ENCODE results near the gene CAMK2N2. TPM values are rescaled to one million over a fixed set of nuclear protein-coding genes. Genes with fewer than 3 reads are reported as not detected.

The CAMK2N2 gene
- total and polyA plus RNA-seq, 2 of the 4 experiments (the other 2 are of a cell fraction), result 0.34 TPM; not detected in 1

GRCh38 chr3:184233127-184233843 lies 28.1 kb downstream of the CAMK2N2 start:
- dilution Hi-C loops (cut with HindIII; ENCODE audit: low sequenced_read_pairs, unreplicated experiment) (no loop called here), in situ Hi-C loops (cut with MboI; ENCODE audit: low sequenced_read_pairs) (no loop called here), intact Hi-C loops (cut with micrococcal nuclease) (no loop called here)
- H2AK9ac ChIP-seq (replicated peaks; ENCODE audit: low read depth, low read length, poor library complexity), result no peak overlapping the region
- H4K8ac ChIP-seq (ENCODE audit: low read depth in 2 of 2, low read length in 2 of 2), result no peak overlapping the region
- no peak overlapping the region for H3K14ac ChIP-seq (replicated peaks; ENCODE audit: low read depth, low read length)
- no peak overlapping the region for H2AFZ ChIP-seq (replicated peaks; ENCODE audit: low read length, poor library complexity)
- ChIA-PET CTCF (interaction anchor here (0.6 kb wide), 1 partner anchor 11 kb away, joined by 4 read pairs; no protein-coding TSS in a partner anchor), POLR2A (ENCODE audit: unreplicated experiment) (interaction anchor here (0.5 kb wide), 1 partner anchor 530 kb away, joined by 11 read pairs; no protein-coding TSS in a partner anchor)
- H2BK5ac ChIP-seq (ENCODE audit: low read depth, low read length, poor library complexity, severe bottlenecking), result no peak overlapping the region
- H2BK120ac ChIP-seq (ENCODE audit: low read depth, low read length), result no peak overlapping the region
- DNase-seq (no peak), ATAC-seq (ENCODE audit: low read depth) (no peak)
- H3K4me1 ChIP-seq (ENCODE audit: control insufficient read depth, insufficient read depth, low read length), result no peaks in the 10 kb centered on the region; the same call in 1 of the 2 replicates
- H3K56ac ChIP-seq (ENCODE audit: extremely low read depth, insufficient read depth, low read length), result no peak overlapping the region
- H3K79me1 ChIP-seq (ENCODE audit: low read depth in 1 of 2, low read length in 2 of 2), result no peaks in the 10 kb centered on the region
- no peak overlapping the region for H4K91ac ChIP-seq (ENCODE audit: insufficient read depth, low read depth, low read length)
- no peak overlapping the region for H3K9ac ChIP-seq (ENCODE audit: low read depth, low read length)
- no peak overlapping the region for H2AK5ac ChIP-seq (ENCODE audit: low read depth, low read length)
- H3K36me3 ChIP-seq (ENCODE audit: control insufficient read depth, insufficient read depth, low read length), result no peaks in the 10 kb centered on the region
- 96% methylated on average over 6 of the region's 23 CpGs; no CpG with 5 or more reads in 1 of the 2 experiments for WGBS, 2 experiments (ENCODE audit: extremely low coverage in 2 of 2, insufficient read length in 1 of 2)
- H4K20me1 ChIP-seq (ENCODE audit: insufficient read depth, low read length), result no peaks in the 10 kb centered on the region; the same call in 1 of the 2 replicates
- H4K5ac ChIP-seq (ENCODE audit: low read depth, low read length), result no peak overlapping the region
- H3K9me1 ChIP-seq (ENCODE audit: insufficient read depth, low read length), result 0 out of 2 replicates have a peak, but pooled peaks cover 3% of the 10 kb centered on the region
- no peak overlapping the region for H3K27ac ChIP-seq (ENCODE audit: insufficient read depth, low read length)
- no peak overlapping the region for H3K18ac ChIP-seq (ENCODE audit: low read depth, low read length)
- peaks cover 63% of the 10 kb centered on the region for H3K27me3 ChIP-seq (ENCODE audit: control insufficient read depth, insufficient read depth, low read length)
- H3K4me3 ChIP-seq (ENCODE audit: insufficient read depth, low read depth, low read length), result no peak overlapping the region
- H3K9me3 ChIP-seq (ENCODE audit: control insufficient read depth, insufficient read depth, low read length), result no peaks in the 10 kb centered on the region
- no peak overlapping the region for H3K4ac ChIP-seq (ENCODE audit: low read depth, low read length)
- no TSS peak for BruUV-seq (replicated peaks)
- no peak overlapping the region for H3K23ac ChIP-seq (ENCODE audit: low read depth, low read length)
- no peak overlapping the region for H3K4me2 ChIP-seq (ENCODE audit: low read depth, low read length)
- H2BK20ac ChIP-seq (ENCODE audit: low read depth, low read length), result no peak overlapping the region
- no peak overlapping the region for H2BK15ac ChIP-seq (ENCODE audit: low read depth, low read length)
- TF ChIP-seq, protein P1, sequence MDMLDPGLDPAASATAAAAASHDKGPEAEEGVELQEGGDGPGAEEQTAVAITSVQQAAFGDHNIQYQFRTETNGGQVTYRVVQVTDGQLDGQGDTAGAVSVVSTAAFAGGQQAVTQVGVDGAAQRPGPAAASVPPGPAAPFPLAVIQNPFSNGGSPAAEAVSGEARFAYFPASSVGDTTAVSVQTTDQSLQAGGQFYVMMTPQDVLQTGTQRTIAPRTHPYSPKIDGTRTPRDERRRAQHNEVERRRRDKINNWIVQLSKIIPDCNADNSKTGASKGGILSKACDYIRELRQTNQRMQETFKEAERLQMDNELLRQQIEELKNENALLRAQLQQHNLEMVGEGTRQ (IDR thresholded peaks at IDR 0.05; ENCODE audit: low read depth, low read length), result no peak
- TF ChIP-seq MAZ (IDR thresholded peaks at IDR 0.05; ENCODE audit: borderline replicate concordance, low read depth, low read length) (no peak), FOS (IDR thresholded peaks at IDR 0.05; ENCODE audit: low read depth, low read length) (no peak), MXI1 (IDR thresholded peaks at IDR 0.05; ENCODE audit: borderline replicate concordance, low read depth, low read length) (no peak), MAFK (IDR thresholded peaks at IDR 0.05; ENCODE audit: low read depth, low read length) (no peak), BHLHE40 (IDR thresholded peaks at IDR 0.05; ENCODE audit: low read depth, low read length) (no peak), RCOR1 (IDR thresholded peaks at IDR 0.05; ENCODE audit: insufficient replicate concordance, low read length) (no peak), POLR2A (IDR thresholded peaks at IDR 0.05; ENCODE audit: low read depth, low read length) (no peak), CHD1 (IDR thresholded peaks at IDR 0.05; ENCODE audit: low read depth, low read length) (no peak), SMC3 (IDR thresholded peaks at IDR 0.05; ENCODE audit: low read depth, low read length) (no peak), CEBPB (IDR thresholded peaks at IDR 0.05; ENCODE audit: low read depth, low read length) (no peak), NFE2L2 (IDR thresholded peaks at IDR 0.05; ENCODE audit: low read depth, low read length) (no peak), RFX5 (IDR thresholded peaks at IDR 0.05; ENCODE audit: low read depth, low read length) (no peak)
- TF ChIP-seq, protein P2, sequence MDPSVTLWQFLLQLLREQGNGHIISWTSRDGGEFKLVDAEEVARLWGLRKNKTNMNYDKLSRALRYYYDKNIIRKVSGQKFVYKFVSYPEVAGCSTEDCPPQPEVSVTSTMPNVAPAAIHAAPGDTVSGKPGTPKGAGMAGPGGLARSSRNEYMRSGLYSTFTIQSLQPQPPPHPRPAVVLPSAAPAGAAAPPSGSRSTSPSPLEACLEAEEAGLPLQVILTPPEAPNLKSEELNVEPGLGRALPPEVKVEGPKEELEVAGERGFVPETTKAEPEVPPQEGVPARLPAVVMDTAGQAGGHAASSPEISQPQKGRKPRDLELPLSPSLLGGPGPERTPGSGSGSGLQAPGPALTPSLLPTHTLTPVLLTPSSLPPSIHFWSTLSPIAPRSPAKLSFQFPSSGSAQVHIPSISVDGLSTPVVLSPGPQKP (IDR thresholded peaks at IDR 0.05; ENCODE audit: borderline replicate concordance, low read depth, low read length), result no peak
- TF ChIP-seq, protein P3, sequence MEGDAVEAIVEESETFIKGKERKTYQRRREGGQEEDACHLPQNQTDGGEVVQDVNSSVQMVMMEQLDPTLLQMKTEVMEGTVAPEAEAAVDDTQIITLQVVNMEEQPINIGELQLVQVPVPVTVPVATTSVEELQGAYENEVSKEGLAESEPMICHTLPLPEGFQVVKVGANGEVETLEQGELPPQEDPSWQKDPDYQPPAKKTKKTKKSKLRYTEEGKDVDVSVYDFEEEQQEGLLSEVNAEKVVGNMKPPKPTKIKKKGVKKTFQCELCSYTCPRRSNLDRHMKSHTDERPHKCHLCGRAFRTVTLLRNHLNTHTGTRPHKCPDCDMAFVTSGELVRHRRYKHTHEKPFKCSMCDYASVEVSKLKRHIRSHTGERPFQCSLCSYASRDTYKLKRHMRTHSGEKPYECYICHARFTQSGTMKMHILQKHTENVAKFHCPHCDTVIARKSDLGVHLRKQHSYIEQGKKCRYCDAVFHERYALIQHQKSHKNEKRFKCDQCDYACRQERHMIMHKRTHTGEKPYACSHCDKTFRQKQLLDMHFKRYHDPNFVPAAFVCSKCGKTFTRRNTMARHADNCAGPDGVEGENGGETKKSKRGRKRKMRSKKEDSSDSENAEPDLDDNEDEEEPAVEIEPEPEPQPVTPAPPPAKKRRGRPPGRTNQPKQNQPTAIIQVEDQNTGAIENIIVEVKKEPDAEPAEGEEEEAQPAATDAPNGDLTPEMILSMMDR (conservative IDR thresholded peaks at IDR 0.05; ENCODE audit: low read depth, low read length), result no peak

All from IMR-90 (cell line).